IPS DF 6.9 (cell line): ENCODE data around the gene HERPUD2.

Experiments used
- DNase-seq: peaks from one replicate; pipeline ENCODE4 v3.0.0-alpha.2; 2013; ENCODE audit warnings: low read depth, low spot score
- H3K27ac ChIP-seq: one replicate; pipeline ENCODE4 v1.5.1; 2013; ENCODE audit warnings: low read length, control low read depth
- H3K27me3 ChIP-seq: 2 replicates; pipeline ENCODE4 v1.6.1; 2013; ENCODE audit warnings: mild to moderate bottlenecking, low read length; ENCODE audit not compliant: control insufficient read depth, insufficient read depth
- H3K36me3 ChIP-seq: 2 replicates; pipeline ENCODE4 v1.6.1; 2013; ENCODE audit warnings: low read length; ENCODE audit not compliant: control insufficient read depth, insufficient read depth
- H3K4me1 ChIP-seq: 2 replicates; pipeline ENCODE4 v1.6.1; 2013; ENCODE audit warnings: low read length; ENCODE audit not compliant: control insufficient read depth, insufficient read depth
- H3K4me3 ChIP-seq: 2 replicates; pipeline ENCODE4 v1.5.1; 2013; ENCODE audit warnings: mild to moderate bottlenecking, low read length
- H3K9me3 ChIP-seq: 2 replicates; pipeline ENCODE4 v1.6.1; 2013; ENCODE audit warnings: low read length, inconsistent platforms; ENCODE audit not compliant: control insufficient read depth, insufficient read depth
- WGBS: extraction: QIAGEN DNeasy Blood & Tissue Kit; methylation state at CpG from one replicate; pipeline ENCODE4 v1.1.7; 2013; ENCODE audit warnings: mixed read lengths, missing lambda C conversion rate; ENCODE audit not compliant: insufficient read length, insufficient coverage; 5-methylcytosine and 5-hydroxymethylcytosine counted together

HERPUD2 gene, protein sequence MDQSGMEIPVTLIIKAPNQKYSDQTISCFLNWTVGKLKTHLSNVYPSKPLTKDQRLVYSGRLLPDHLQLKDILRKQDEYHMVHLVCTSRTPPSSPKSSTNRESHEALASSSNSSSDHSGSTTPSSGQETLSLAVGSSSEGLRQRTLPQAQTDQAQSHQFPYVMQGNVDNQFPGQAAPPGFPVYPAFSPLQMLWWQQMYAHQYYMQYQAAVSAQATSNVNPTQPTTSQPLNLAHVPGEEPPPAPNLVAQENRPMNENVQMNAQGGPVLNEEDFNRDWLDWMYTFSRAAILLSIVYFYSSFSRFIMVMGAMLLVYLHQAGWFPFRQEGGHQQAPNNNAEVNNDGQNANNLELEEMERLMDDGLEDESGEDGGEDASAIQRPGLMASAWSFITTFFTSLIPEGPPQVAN

GRCh38 chr7:35694784-35695472, at the start of gene HERPUD2:
HERPUD2 (minus strand) TSS chr7:35695135; CDS start chr7:35694330, 805 bp downstream.
- Histone ChIP-seq H3K36me3 (no peaks in the 10 kb centered on the region), H3K4me1 (no peaks in the 10 kb centered on the region), H3K4me3 (peak within 1 kb of the TSS; percentile 95), H3K9me3 (no peaks in the 10 kb centered on the region), H3K27me3 (0 out of 2 replicates have a peak, but pooled peaks cover 1% of the 10 kb centered on the region), H3K27ac (no peak within 1 kb of the TSS)
- peak; percentile 70 for DNase-seq
- WGBS, result no CpG with 5 or more reads among the region's 68 CpGs

DNA sequence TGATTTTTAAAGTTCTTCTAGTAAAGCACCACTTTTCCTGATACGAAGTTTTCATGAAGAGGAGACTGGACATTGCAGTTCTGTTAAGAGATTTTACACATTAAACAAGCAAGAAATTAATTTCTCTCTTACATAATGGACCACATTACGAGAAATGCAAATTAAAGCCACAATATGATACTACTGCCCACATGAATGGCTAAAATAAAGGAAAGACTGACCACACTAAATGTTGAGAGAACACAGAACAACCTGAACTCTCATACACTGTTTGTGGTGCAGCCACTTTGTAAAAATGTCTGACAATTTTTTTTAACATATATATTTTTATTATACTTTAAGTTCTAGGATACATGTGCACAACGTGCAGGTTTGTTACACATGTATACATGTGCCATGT, 44.0 kb upstream of the HERPUD2 start:
- no peak for DNase-seq
- Histone ChIP-seq H3K27ac (no peak overlapping the region), H3K36me3 (no peaks in the 10 kb centered on the region), H3K4me1 (peaks cover 1% of the 10 kb centered on the region; the same call in 1 of the 2 replicates), H3K4me3 (no peak overlapping the region), H3K27me3 (no peaks in the 10 kb centered on the region), H3K9me3 (no peaks in the 10 kb centered on the region)
- no CpG with 5 or more reads among the region's 3 CpGs for WGBS

DNA sequence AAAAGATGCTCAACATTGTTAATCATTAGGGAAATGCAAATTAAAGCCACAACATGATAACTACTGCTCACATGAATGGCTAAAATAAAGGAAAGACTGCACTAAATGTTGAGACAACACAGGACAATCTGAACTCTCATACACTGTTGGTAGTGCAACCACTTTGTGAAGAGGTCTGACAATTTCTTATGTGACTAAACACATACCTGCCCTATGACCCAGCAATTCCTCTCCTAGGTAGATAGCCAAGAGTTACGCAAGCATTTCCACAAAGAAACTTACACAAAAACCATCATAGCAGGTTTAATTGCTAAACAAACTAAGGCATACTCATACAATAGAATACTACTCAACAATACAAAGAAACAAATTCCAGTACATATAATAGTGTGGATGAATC, 41.8 kb upstream of the HERPUD2 start:
- H3K9me3 ChIP-seq, result no peaks in the 10 kb centered on the region
- H3K27ac ChIP-seq, result no peak overlapping the region
- H3K4me3 ChIP-seq, result no peak overlapping the region
- H3K27me3 ChIP-seq, result no peaks in the 10 kb centered on the region
- no peak for DNase-seq
- no CpG with 5 or more reads among the region's 1 CpG for WGBS
- peaks cover 3% of the 10 kb centered on the region; the same call in 1 of the 2 replicates for H3K4me1 ChIP-seq
- H3K36me3 ChIP-seq, result no peaks in the 10 kb centered on the region

DNA sequence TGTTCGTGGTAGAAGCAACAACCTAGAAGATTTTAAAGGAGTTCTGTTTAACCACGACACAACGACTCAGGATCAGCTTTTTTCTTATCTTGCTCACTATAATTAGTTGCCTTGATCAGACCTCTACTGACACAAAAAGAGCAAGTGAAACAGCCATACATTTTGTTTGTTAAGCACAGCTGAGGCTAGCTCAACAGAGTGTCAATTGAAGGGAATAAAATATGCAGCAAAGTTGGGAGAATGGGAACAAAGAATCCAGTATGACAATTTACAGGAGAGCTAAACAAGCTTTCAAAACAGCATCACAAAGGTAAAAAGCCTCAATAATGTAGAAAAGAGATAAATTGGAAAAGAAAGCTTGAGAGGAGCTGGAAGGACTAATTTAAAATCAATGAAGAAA, 40.5 kb upstream of the HERPUD2 start:
- no peaks in the 10 kb centered on the region for H3K36me3 ChIP-seq
- no peak for DNase-seq
- WGBS, result no CpG with 5 or more reads among the region's 3 CpGs
- no peak overlapping the region for H3K27ac ChIP-seq
- H3K9me3 ChIP-seq, result no peaks in the 10 kb centered on the region
- H3K4me1 ChIP-seq, result peaks cover 3% of the 10 kb centered on the region; the same call in 1 of the 2 replicates
- H3K4me3 ChIP-seq, result no peak overlapping the region
- no peaks in the 10 kb centered on the region for H3K27me3 ChIP-seq

GRCh38 chr7:35734001-35734483, 39.1 kb upstream of the HERPUD2 start:
- no peaks in the 10 kb centered on the region for H3K36me3 ChIP-seq
- no peaks in the 10 kb centered on the region for H3K9me3 ChIP-seq
- peaks cover 3% of the 10 kb centered on the region; the same call in 1 of the 2 replicates for H3K4me1 ChIP-seq
- H3K4me3 ChIP-seq, result no peak overlapping the region
- H3K27ac ChIP-seq, result no peak overlapping the region
- DNase-seq, result no peak
- no peaks in the 10 kb centered on the region for H3K27me3 ChIP-seq
- WGBS, result no CpG with 5 or more reads among the region's 5 CpGs

DNA sequence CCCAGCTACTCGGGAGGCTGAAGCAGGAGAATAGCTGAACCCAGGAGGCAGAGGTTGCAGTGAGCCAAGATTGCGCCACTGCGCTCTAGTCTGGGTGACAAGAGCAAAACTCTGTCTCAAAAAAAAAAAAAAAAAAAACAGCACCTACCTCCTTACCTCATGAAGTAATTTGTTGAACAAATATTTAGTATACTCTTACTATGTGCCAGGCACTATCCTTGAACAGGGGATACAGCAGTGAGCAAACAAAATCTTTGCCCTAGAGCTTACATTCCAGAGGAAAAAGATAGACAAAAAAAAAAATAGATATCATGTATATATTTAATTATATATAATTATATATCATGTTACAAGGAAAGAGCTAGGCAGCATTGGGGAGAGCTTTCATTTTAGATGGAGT, 36.4 kb upstream of the HERPUD2 start:
- no peaks in the 10 kb centered on the region for H3K27me3 ChIP-seq
- H3K4me1 ChIP-seq, result peaks cover 3% of the 10 kb centered on the region; the same call in 1 of the 2 replicates
- H3K27ac ChIP-seq, result no peak overlapping the region
- no peaks in the 10 kb centered on the region for H3K36me3 ChIP-seq
- H3K9me3 ChIP-seq, result no peaks in the 10 kb centered on the region
- H3K4me3 ChIP-seq, result no peak overlapping the region
- no peak for DNase-seq
- WGBS, result no CpG with 5 or more reads among the region's 3 CpGs

- WGBS, result no CpG with 5 or more reads among the region's 3 CpGs
- H3K36me3 ChIP-seq, result no peaks in the 10 kb centered on the region
- no peaks in the 10 kb centered on the region for H3K9me3 ChIP-seq
- no peak overlapping the region for H3K27ac ChIP-seq
- no peaks in the 10 kb centered on the region for H3K27me3 ChIP-seq
- peaks cover 1% of the 10 kb centered on the region; the same call in 1 of the 2 replicates for H3K4me1 ChIP-seq
- no peak for DNase-seq
- no peak overlapping the region for H3K4me3 ChIP-seq
These were observed 34.3 kb upstream of the HERPUD2 start for GRCh38 chr7:35729061-35729783.

DNA sequence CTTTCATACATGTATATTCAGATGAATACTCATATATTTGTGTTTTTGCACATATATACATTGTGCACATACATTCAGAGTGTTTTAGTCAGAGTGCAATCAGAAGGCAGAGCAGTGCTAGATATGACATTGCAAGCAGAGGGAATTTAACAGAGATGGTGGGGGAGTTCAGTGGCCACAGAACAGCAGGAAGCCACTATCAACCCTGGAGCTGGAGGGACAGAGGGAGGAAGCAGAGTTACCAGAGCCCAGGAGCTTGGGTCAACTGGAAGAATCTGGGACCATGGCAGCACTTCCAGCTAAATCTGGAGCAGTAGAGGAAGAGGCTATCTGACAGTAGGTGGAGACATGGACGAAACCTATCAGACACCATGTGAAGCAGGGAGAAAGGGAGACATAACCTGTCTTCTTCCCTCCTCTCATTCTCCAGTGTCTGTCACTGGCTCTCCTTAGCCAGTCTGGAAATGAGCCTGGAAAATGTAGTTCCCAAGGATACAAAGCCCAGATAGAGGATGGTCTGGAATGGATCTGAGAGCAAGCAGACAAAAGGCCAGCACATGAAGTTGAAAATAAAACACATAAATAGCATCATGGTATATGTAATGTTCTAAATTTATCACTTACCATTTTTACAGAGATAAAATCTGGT, 33.6 kb upstream of the HERPUD2 start:
- H3K27ac ChIP-seq, result no peak overlapping the region
- H3K36me3 ChIP-seq, result no peaks in the 10 kb centered on the region
- no peaks in the 10 kb centered on the region for H3K9me3 ChIP-seq
- no peak for DNase-seq
- no CpG with 5 or more reads among the region's 1 CpG for WGBS
- H3K4me3 ChIP-seq, result no peak overlapping the region
- H3K27me3 ChIP-seq, result no peaks in the 10 kb centered on the region
- H3K4me1 ChIP-seq, result no peaks in the 10 kb centered on the region

GRCh38 chr7:35727571-35727970, 32.6 kb upstream of the HERPUD2 start:
- H3K4me3 ChIP-seq, result no peak overlapping the region
- no peaks in the 10 kb centered on the region for H3K9me3 ChIP-seq
- no peak for DNase-seq
- H3K27me3 ChIP-seq, result no peaks in the 10 kb centered on the region
- no peak overlapping the region for H3K27ac ChIP-seq
- no CpG with 5 or more reads among the region's 2 CpGs for WGBS
- H3K4me1 ChIP-seq, result no peaks in the 10 kb centered on the region
- H3K36me3 ChIP-seq, result no peaks in the 10 kb centered on the region

GRCh38 chr7:35726654-35727053, 31.7 kb upstream of the HERPUD2 start:
- H3K36me3 ChIP-seq, result no peaks in the 10 kb centered on the region
- no peak overlapping the region for H3K4me3 ChIP-seq
- H3K27me3 ChIP-seq, result no peaks in the 10 kb centered on the region
- no peak overlapping the region for H3K27ac ChIP-seq
- H3K4me1 ChIP-seq, result no peaks in the 10 kb centered on the region
- no peaks in the 10 kb centered on the region for H3K9me3 ChIP-seq
- no peak for DNase-seq
- no CpG with 5 or more reads among the region's 3 CpGs for WGBS
